Measurements from ENCODE around the gene GSE1. TPM values are rescaled to one million over a fixed set of nuclear protein-coding genes. Genes with fewer than 3 reads are reported as not detected.

GSE1 gene
- total and polyA plus RNA-seq, 2 of the 13 experiments (the other 11 are each of a cell fraction or from before 2014, with no cell fraction given): 16.1 to 31.2 TPM

DNA sequence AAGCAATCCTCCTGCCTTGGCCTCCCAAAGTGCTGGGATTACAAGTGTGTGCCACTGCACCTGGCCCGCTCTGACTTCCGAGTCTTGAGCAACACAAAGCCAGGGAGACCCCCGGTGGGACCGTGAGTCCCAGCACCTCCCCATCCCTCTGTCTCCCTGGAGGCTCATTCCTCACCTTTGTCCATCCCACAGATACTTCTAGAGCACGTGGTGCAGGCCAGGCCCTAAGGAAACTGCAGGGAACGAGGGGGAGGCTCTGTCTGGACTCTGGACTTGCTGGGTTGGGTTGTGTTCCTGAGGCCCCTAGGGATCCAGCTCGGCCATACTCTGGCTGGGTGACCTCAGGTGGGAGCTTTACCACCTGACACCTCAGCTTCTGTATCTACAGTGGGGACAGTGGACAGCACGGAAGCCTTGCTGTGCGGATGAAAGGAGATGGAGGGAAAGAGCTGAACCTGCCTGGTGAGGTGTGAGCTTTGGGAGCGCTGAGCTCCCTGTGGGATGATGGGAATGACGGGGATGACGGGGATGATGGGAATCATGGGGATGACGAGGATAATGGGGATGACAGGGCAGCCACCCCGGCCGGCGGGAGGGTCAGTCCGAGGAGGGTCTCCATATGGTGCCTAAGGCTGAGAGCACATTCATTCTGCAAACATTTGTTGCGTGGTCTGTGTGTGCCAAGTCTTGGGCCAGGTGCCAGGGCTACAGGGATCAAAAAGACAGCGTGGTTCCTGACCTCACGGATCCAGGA, 111.2 kb downstream of the GSE1 start (continued):
- no peak for TF ChIP-seq ATF6 (CRISPR knock-in tag; conservative IDR thresholded peaks at IDR 0.05)
- TF ChIP-seq, protein P1, sequence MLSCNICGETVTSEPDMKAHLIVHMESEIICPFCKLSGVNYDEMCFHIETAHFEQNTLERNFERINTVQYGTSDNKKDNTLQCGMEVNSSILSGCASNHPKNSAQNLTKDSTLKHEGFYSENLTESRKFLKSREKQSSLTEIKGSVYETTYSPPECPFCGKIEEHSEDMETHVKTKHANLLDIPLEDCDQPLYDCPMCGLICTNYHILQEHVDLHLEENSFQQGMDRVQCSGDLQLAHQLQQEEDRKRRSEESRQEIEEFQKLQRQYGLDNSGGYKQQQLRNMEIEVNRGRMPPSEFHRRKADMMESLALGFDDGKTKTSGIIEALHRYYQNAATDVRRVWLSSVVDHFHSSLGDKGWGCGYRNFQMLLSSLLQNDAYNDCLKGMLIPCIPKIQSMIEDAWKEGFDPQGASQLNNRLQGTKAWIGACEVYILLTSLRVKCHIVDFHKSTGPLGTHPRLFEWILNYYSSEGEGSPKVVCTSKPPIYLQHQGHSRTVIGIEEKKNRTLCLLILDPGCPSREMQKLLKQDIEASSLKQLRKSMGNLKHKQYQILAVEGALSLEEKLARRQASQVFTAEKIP (CRISPR knock-in tag; IDR thresholded peaks at IDR 0.05; ENCODE audit: borderline replicate concordance): no peak
- TF ChIP-seq, protein P2, sequence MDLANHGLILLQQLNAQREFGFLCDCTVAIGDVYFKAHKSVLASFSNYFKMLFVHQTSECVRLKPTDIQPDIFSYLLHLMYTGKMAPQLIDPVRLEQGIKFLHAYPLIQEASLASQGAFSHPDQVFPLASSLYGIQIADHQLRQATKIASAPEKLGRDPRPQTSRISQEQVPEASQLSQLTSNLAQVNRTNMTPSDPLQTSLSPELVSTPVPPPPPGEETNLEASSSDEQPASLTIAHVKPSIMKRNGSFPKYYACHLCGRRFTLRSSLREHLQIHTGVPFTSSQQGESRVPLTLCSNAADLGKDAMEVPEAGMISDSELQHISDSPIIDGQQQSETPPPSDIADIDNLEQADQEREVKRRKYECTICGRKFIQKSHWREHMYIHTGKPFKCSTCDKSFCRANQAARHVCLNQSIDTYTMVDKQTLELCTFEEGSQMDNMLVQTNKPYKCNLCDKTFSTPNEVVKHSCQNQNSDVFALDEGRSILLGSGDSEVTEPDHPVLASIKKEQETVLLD (CRISPR knock-in tag; IDR thresholded peaks at IDR 0.05; ENCODE audit: low read depth): no peak
- no peak for TF ChIP-seq NFRKB (IDR thresholded peaks at IDR 0.05)

DNA sequence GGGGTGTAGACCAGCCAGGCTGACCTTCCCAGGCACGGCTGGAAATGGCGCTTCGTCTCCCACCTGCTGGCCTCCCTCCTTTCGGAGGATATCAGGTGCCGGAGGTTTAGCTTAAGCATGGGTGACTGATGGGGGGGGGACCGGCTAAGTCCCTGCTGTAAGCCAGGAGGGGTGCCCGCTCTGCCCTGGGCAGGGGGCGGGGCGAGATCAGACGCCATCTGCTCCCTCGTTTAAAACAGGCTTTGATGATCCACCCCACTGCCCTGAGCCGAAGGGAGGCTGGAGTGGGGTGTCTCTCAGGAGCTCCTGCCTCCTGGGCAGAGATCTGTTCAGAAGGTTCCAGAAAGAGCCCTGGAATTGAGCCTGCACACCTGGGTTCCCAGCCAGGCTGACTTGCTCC, 111.8 kb downstream of the GSE1 start:
- H3K79me2 ChIP-seq (ENCODE audit: insufficient read depth, low read length): no peaks in the 10 kb centered on the region
- intact Hi-C loops (cut with micrococcal nuclease; ENCODE audit: unreplicated experiment): no loop called here
- BruUV-seq (replicated peaks): no TSS peak
- no peak overlapping the region for H3K9ac ChIP-seq (ENCODE audit: insufficient read depth, low read depth, low read length)
- in situ Hi-C loops (cut with HindIII; ENCODE audit: extremely low pct_ligation_motif_present, low pct_unique_long_range_greater_than_20kb): no loop called here
- no peaks in the 10 kb centered on the region for H4K20me1 ChIP-seq (ENCODE audit: insufficient read depth, low read length)
- no peaks in the 10 kb centered on the region for H3K36me3 ChIP-seq (replicated peaks in 1 of 2; ENCODE audit: control insufficient read depth in 1 of 2, insufficient read depth in 2 of 2, low read length in 2 of 2)
- H3K4me1 ChIP-seq (ENCODE audit: insufficient read depth, low read length): peaks cover 17% of the 10 kb centered on the region
- ChIA-PET CTCF (ENCODE audit: low intra/inter-chr PET ratio, low total read pairs) (no interaction called here), POLR2A (interaction anchor here (0.6 kb wide), 1 partner anchor 121 kb away, joined by 3 read pairs; no protein-coding TSS in a partner anchor)
- no peak overlapping the region for H3K4me2 ChIP-seq (ENCODE audit: low read depth, low read length)
- WGBS (ENCODE audit: low lambda C conversion rate): 80% methylated on average over 8 of the region's 12 CpGs
- ATAC-seq: no peak
- no peak for FAIRE-seq
- H3K27ac ChIP-seq (ENCODE audit: extremely low read length, insufficient read depth, low read length): no peak overlapping the region
- H2AFZ ChIP-seq (ENCODE audit: low read length): no peak overlapping the region
- no peaks in the 10 kb centered on the region for H3K9me3 ChIP-seq (ENCODE audit: low read length)
- no peak overlapping the region for H3K4me3 ChIP-seq (replicated peaks in 1 of 3; ENCODE audit: insufficient read depth in 1 of 3, low read depth in 2 of 3, low read length in 3 of 3)
- H3K27me3 ChIP-seq (ENCODE audit: control insufficient read depth in 1 of 2, insufficient read depth in 2 of 2, low read length in 2 of 2): peaks cover 0 to 9% of the 10 kb centered on the region in 2 experiments; a peak in 3 of 5 replicates
- DNase-seq (ENCODE audit: low spot score): no peak
- no peak for TF ChIP-seq ZKSCAN5 (CRISPR knock-in tag; IDR thresholded peaks at IDR 0.05)
- no peak for TF ChIP-seq SMARCC2 (IDR thresholded peaks at IDR 0.05)
- TF ChIP-seq RFXANK (CRISPR knock-in tag; IDR thresholded peaks at IDR 0.05): no peak
- TF ChIP-seq YEATS4 (CRISPR knock-in tag; IDR thresholded peaks at IDR 0.05; ENCODE audit: borderline replicate concordance): no peak
- TF ChIP-seq TSC22D2 (CRISPR knock-in tag; IDR thresholded peaks at IDR 0.05; ENCODE audit: borderline replicate concordance): no peak
- TF ChIP-seq PCBP1 (IDR thresholded peaks at IDR 0.05; ENCODE audit: borderline replicate concordance, low read depth, low read length): no peak
- TF ChIP-seq ZNF780A (CRISPR knock-in tag; IDR thresholded peaks at IDR 0.05): no peak
- no peak for TF ChIP-seq TOPORS (CRISPR knock-in tag; IDR thresholded peaks at IDR 0.05)
- no peak for TF ChIP-seq ZSCAN22 (CRISPR knock-in tag; IDR thresholded peaks at IDR 0.05)
- no peak for TF ChIP-seq SMAD1 (CRISPR knock-in tag; IDR thresholded peaks at IDR 0.05; ENCODE audit: borderline replicate concordance, low read depth)
- no peak for TF ChIP-seq ZNF800 (CRISPR knock-in tag; IDR thresholded peaks at IDR 0.05)
